Astrocyte (in vitro differentiated cells and primary cell): ENCODE results near the gene DPYSL3. TPM values are rescaled to one million over a fixed set of nuclear protein-coding genes. Genes with fewer than 3 reads are reported as not detected.

Experiments
- DNase-seq: peaks from one replicate; pipeline ENCODE4 v3.0.0-alpha.2; 2010; ENCODE audit warnings: low read depth
- FAIRE-seq: peaks from 2 replicates; lab custom pipeline; 2011; peaks lifted over from hg19 to GRCh38; lab: Jason Lieb, UNC
- H2AFZ ChIP-seq: 2 replicates; pipeline ENCODE4 v1.6.0; 2012; ENCODE audit warnings: low read depth, low read length, inconsistent platforms
- H3K27ac ChIP-seq: 2 replicates; pipeline ENCODE4 v1.5.1; 2011; ENCODE audit warnings: low read depth, low read length, inconsistent platforms
- H3K27me3 ChIP-seq: 2 replicates; pipeline ENCODE4 v1.6.0; 2011; ENCODE audit warnings: low read length, inconsistent platforms; ENCODE audit not compliant: insufficient read depth
- H3K36me3 ChIP-seq: 2 replicates; pipeline ENCODE4 v1.5.1; 2011; ENCODE audit warnings: low read length, inconsistent platforms; ENCODE audit not compliant: insufficient read depth
- H3K4me1 ChIP-seq: 2 replicates; pipeline ENCODE4 v1.5.1; 2011; ENCODE audit warnings: low read length, inconsistent platforms; ENCODE audit not compliant: insufficient read depth
- H3K4me2 ChIP-seq: 2 replicates; pipeline ENCODE4 v1.6.0; 2012; ENCODE audit warnings: low read length, inconsistent platforms
- H3K4me3 ChIP-seq: 2 replicates; pipeline ENCODE4 v1.5.1; 2011; ENCODE audit warnings: low read depth, mild to moderate bottlenecking, low read length, inconsistent platforms; ENCODE audit not compliant: insufficient read depth
- H3K79me2 ChIP-seq: 2 replicates; pipeline ENCODE4 v1.6.0; 2012; ENCODE audit warnings: mild to moderate bottlenecking, low read length, inconsistent platforms; ENCODE audit not compliant: insufficient read depth
- H3K9ac ChIP-seq: 2 replicates; pipeline ENCODE4 v1.6.0; 2012; ENCODE audit warnings: mild to moderate bottlenecking, low read length, inconsistent platforms
- H3K9me3 ChIP-seq: 2 replicates; pipeline ENCODE4 v1.5.1; 2012; ENCODE audit warnings: low read depth, mild to moderate bottlenecking, low read length, inconsistent platforms; ENCODE audit not compliant: insufficient read depth
- H4K20me1 ChIP-seq: 2 replicates; pipeline ENCODE4 v1.6.0; 2012; ENCODE audit warnings: low read length, inconsistent platforms; ENCODE audit not compliant: insufficient read depth
- H3K27ac Mint-ChIP-seq: one replicate; pipeline ENCODE4 v1.8.0; 2021; ENCODE audit warnings: mild to moderate bottlenecking, mixed read lengths; ENCODE audit not compliant: unreplicated experiment
- H3K27me3 Mint-ChIP-seq: one replicate; pipeline ENCODE4 v1.8.0; 2021; ENCODE audit warnings: low read depth, mixed read lengths; ENCODE audit not compliant: unreplicated experiment
- H3K36me3 Mint-ChIP-seq: one replicate; pipeline ENCODE4 v1.8.0; 2021; ENCODE audit warnings: low read depth, mixed read lengths; ENCODE audit not compliant: unreplicated experiment
- H3K4me1 Mint-ChIP-seq: one replicate; pipeline ENCODE4 v1.8.0; 2021; ENCODE audit warnings: low read depth, mixed read lengths; ENCODE audit not compliant: unreplicated experiment
- H3K4me3 Mint-ChIP-seq: one replicate; pipeline ENCODE4 v1.8.0; 2021; ENCODE audit warnings: mild to moderate bottlenecking, moderate library complexity, mixed read lengths; ENCODE audit not compliant: unreplicated experiment
- H3K9me3 Mint-ChIP-seq: one replicate; pipeline ENCODE4 v1.8.0; 2021; ENCODE audit warnings: mild to moderate bottlenecking, mixed read lengths; ENCODE audit not compliant: unreplicated experiment
- EZH2 ChIP-seq: IDR thresholded peaks from 2 replicates; pipeline ENCODE4 v1.6.1; 2012; ENCODE audit warnings: mild to moderate bottlenecking, low read length, inconsistent platforms; ENCODE audit not compliant: insufficient read depth
- total RNA-seq: library from RNA; stranded (reverse); gene quantifications from 2 replicates; pipeline ENCODE4 v1.2.1, GENCODE V29; 2021
- TF ChIP-seq, protein P1 (sequence below): IDR thresholded peaks from 2 replicates; pipeline ENCODE4 v1.5.1; 2011; ENCODE audit warnings: low read depth, mild to moderate bottlenecking, inconsistent platforms, low read length, moderate library complexity; ENCODE audit not compliant: insufficient read depth

DPYSL3 gene
- total RNA-seq, 1 donor from 2014 or later = 197 TPM

DNA sequence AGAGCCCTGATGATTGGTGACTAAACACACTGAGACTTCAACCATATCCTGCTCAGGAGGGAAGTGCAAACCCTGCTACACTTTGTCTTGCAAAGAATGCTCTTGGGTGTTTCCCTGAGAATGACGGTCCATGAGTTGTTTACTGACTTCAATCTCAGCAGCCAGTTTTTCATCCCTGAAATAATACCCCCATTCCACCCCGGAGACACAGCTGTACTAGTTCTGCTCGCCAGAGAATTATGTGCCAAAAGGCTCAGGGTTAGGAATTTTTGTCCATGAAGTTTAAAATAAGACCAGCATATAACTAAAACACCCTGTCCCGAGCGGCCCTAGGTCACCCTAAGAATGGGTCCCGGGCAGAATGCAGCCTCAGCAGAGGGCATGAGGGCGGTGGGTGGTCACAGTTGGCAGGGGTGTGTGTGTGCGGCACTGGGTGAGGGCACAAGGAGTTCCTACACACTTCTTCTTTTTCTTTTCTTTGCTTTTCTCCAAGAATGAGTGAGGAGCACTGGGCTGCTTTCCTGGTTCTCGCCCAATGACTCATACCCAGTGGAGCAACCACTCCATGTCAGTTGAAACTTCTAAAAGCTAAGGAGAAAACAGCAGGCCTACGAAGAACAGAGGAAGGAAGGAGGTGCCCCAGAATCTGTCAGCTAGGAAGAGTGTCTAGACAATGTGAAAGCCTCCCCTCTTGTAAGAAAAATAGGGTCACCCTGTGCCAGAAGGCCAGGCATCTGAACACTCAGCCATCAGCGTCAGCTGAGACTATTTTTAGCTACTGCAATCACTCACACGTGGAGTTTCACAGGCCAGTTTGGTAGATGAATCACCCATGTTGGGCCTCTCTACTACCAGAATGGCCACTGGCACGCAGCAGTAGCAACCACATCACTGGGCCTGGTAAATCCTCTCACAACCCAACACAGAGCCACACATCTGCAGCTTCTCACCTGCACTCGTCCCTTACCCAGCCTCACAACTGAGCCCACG, 105.9 kb downstream of the DPYSL3 start:
- peaks cover 43% of the 10 kb centered on the region for H3K36me3 ChIP-seq
- H3K9me3 Mint-ChIP-seq = peaks cover 2% of the 10 kb centered on the region
- peak overlapping the region; percentile 70 for H3K4me3 Mint-ChIP-seq
- peak overlapping the region; percentile 98 for H3K27ac ChIP-seq
- H3K9me3 ChIP-seq = no peaks in the 10 kb centered on the region
- H3K4me1 ChIP-seq = peaks cover 59% of the 10 kb centered on the region
- FAIRE-seq = peak; percentile 93
- H3K79me2 ChIP-seq = no peaks in the 10 kb centered on the region
- H3K27me3 ChIP-seq = no peaks in the 10 kb centered on the region
- peak overlapping the region; percentile 85 for H3K9ac ChIP-seq
- no peaks in the 10 kb centered on the region for H3K27me3 Mint-ChIP-seq
- peak overlapping the region; percentile 99 for H3K27ac Mint-ChIP-seq
- H3K36me3 Mint-ChIP-seq = peaks cover 22% of the 10 kb centered on the region
- H4K20me1 ChIP-seq = no peaks in the 10 kb centered on the region
- TF ChIP-seq, protein P1, sequence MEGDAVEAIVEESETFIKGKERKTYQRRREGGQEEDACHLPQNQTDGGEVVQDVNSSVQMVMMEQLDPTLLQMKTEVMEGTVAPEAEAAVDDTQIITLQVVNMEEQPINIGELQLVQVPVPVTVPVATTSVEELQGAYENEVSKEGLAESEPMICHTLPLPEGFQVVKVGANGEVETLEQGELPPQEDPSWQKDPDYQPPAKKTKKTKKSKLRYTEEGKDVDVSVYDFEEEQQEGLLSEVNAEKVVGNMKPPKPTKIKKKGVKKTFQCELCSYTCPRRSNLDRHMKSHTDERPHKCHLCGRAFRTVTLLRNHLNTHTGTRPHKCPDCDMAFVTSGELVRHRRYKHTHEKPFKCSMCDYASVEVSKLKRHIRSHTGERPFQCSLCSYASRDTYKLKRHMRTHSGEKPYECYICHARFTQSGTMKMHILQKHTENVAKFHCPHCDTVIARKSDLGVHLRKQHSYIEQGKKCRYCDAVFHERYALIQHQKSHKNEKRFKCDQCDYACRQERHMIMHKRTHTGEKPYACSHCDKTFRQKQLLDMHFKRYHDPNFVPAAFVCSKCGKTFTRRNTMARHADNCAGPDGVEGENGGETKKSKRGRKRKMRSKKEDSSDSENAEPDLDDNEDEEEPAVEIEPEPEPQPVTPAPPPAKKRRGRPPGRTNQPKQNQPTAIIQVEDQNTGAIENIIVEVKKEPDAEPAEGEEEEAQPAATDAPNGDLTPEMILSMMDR = no peak
- no peak for TF ChIP-seq EZH2
- DNase-seq = peak; percentile 100
- no peak overlapping the region for H3K4me3 ChIP-seq
- peak overlapping the region; percentile 11 for H2AFZ ChIP-seq
- peaks cover 54% of the 10 kb centered on the region for H3K4me1 Mint-ChIP-seq
- H3K4me2 ChIP-seq = peak overlapping the region; percentile 67

DNA sequence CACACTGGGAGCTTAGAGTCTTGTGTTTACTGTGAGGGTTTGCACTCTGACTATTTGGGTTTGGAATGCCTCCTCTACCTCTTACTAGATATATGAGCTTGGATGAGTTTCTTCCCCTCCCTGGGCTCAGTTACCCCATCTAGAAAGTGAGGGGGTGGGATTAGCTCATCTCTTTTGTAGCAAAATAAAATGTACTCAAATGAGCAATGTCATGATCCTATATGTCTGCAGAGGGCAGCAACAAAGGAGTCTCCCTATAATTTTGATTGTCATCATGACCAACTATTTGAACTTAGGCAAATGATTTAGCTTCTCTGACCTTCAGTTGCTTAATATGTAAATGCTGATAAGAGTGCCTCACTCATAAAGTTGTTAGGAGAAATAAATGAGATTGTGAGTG, 109.0 kb downstream of the DPYSL3 start:
- H3K4me1 ChIP-seq = peaks cover 32% of the 10 kb centered on the region
- no peaks in the 10 kb centered on the region for H3K79me2 ChIP-seq
- peak overlapping the region; percentile 18 for H3K27ac Mint-ChIP-seq
- no peaks in the 10 kb centered on the region for H3K9me3 Mint-ChIP-seq
- H3K27ac ChIP-seq = peak overlapping the region; percentile 50
- no peak for FAIRE-seq
- peaks cover 28% of the 10 kb centered on the region for H3K36me3 Mint-ChIP-seq
- peaks cover 3% of the 10 kb centered on the region for H4K20me1 ChIP-seq
- peaks cover 59% of the 10 kb centered on the region for H3K36me3 ChIP-seq
- H2AFZ ChIP-seq = no peak overlapping the region
- no peaks in the 10 kb centered on the region for H3K27me3 Mint-ChIP-seq
- H3K4me3 Mint-ChIP-seq = no peak overlapping the region
- H3K9me3 ChIP-seq = no peaks in the 10 kb centered on the region
- TF ChIP-seq, protein P1 = no peak
- TF ChIP-seq EZH2 = no peak
- no peak overlapping the region for H3K4me2 ChIP-seq
- H3K9ac ChIP-seq = no peak overlapping the region
- H3K4me3 ChIP-seq = no peak overlapping the region
- H3K27me3 ChIP-seq = no peaks in the 10 kb centered on the region
- DNase-seq = no peak
- H3K4me1 Mint-ChIP-seq = peaks cover 36% of the 10 kb centered on the region
